Measurements from ENCODE around the gene GJD4. TPM values are rescaled to one million over a fixed set of nuclear protein-coding genes. Genes with fewer than 3 reads are reported as not detected.

The GJD4 gene
- total and polyA plus RNA-seq, 10 of the 15 experiments (the other 5 are each of a cell fraction or from before 2014, with no cell fraction given) = not detected

GRCh38 chr10:35595106-35595505 lies 10.0 kb upstream of the GJD4 start:
- intact Hi-C loops (cut with micrococcal nuclease; ENCODE audit: unreplicated experiment) = no loop called here
- RAD21 ChIA-PET (ENCODE audit: unreplicated experiment) = no interaction called here

More at GRCh38 chr10:35595106-35595505, 10.0 kb upstream of the GJD4 start:
- Histone ChIP-seq H3K27ac (ENCODE audit: control insufficient read depth, insufficient read depth) (no peak overlapping the region), H2AFZ (ENCODE audit: control insufficient read depth, low read depth, low read length) (no peak overlapping the region), H3K9me3 (replicated peaks; ENCODE audit: control insufficient read depth, insufficient read depth, low read length) (no peaks in the 10 kb centered on the region), H3K4me2 (ENCODE audit: control insufficient read depth, insufficient read depth) (no peak overlapping the region), H3K79me2 (ENCODE audit: control insufficient read depth, insufficient read depth, low read length) (no peaks in the 10 kb centered on the region), H3K27me3 (replicated peaks in 1 of 2; ENCODE audit: control insufficient read depth in 2 of 2, insufficient read depth in 2 of 2, low read length in 1 of 2) (0 out of 4 replicates have a peak, but pooled peaks cover 0 to 2% of the 10 kb centered on the region in 2 experiments), H4K20me1 (ENCODE audit: control insufficient read depth, insufficient read depth) (no peaks in the 10 kb centered on the region), H3K9ac (ENCODE audit: control insufficient read depth, insufficient read depth, low read length) (no peak overlapping the region), H3K4me3 (no peak overlapping the region), H3K4me1 (ENCODE audit: control insufficient read depth, insufficient read depth, low read length) (no peaks in the 10 kb centered on the region), H3K36me3 (ENCODE audit: control insufficient read depth in 2 of 2, insufficient read depth in 2 of 2, low read length in 1 of 2) (no peaks in the 10 kb centered on the region)
- WGBS (ENCODE audit: insufficient coverage, insufficient replicate concordance, low lambda C conversion rate, missing lambda C conversion rate) = 40% methylated on average over 3 of the region's 3 CpGs
- in situ Hi-C loops (cut with MboI) = no loop called here
- ChIA-PET POLR2A (no interaction called here), SMC1A (ENCODE audit: uncharacterized antibody, unreplicated experiment) (no interaction called here), CTCF (interaction anchor here (1.2 to 1.5 kb wide), 2 partner anchors 31 to 32 kb away, joined by 3 to 4 read pairs; no protein-coding TSS in a partner anchor)
- FAIRE-seq = no peak
- TF ChIP-seq ZSCAN29 (IDR thresholded peaks at IDR 0.05) (no peak), EED (IDR thresholded peaks at IDR 0.05; ENCODE audit: low read depth) (no peak), EP300 (IDR thresholded peaks at IDR 0.05; ENCODE audit: borderline replicate concordance in 1 of 2, control insufficient read depth in 1 of 2, low read depth in 2 of 2, low read length in 2 of 2) (no peak), TCF3 (IDR thresholded peaks at IDR 0.05; ENCODE audit: borderline replicate concordance, insufficient read depth, low read depth, low read length) (no peak), RB1 (IDR thresholded peaks at IDR 0.05; ENCODE audit: borderline replicate concordance) (no peak), IRF5 (IDR thresholded peaks at IDR 0.05; ENCODE audit: borderline replicate concordance) (no peak), HSF1 (IDR thresholded peaks at IDR 0.05; ENCODE audit: low read depth, low read length) (no peak), RUNX3 (IDR thresholded peaks at IDR 0.05; ENCODE audit: low read length) (no peak), EZH2 (IDR thresholded peaks at IDR 0.05; ENCODE audit: borderline replicate concordance, control insufficient read depth, low read depth, low read length) (no peak), CEBPB (IDR thresholded peaks at IDR 0.05; ENCODE audit: borderline replicate concordance in 1 of 2, low read depth in 2 of 2, low read length in 2 of 2) (no peak), ZBTB11 (CRISPR knock-in tag; IDR thresholded peaks at IDR 0.05) (no peak), JUND (IDR thresholded peaks at IDR 0.05; ENCODE audit: low read depth, low read length) (no peak), BHLHE40 (IDR thresholded peaks at IDR 0.05; ENCODE audit: borderline replicate concordance in 1 of 2, low read depth in 2 of 2, low read length in 1 of 2) (no peak)
- ATAC-seq = no peak
- BruUV-seq (replicated peaks) = no TSS peak
- no peak for DNase-seq (ENCODE audit: low read depth, low spot score)
